H9 (cell line): Measurements from ENCODE around the gene DCST2. TPM values are rescaled to one million over a fixed set of nuclear protein-coding genes. Genes with fewer than 3 reads are reported as not detected.

Source experiments
- DNase-seq: peaks from one replicate; pipeline ENCODE4 v3.0.0-alpha.2; 2017
- H2AFZ ChIP-seq: one replicate; pipeline ENCODE4 v1.6.1; 2013; ENCODE audit warnings: mild to moderate bottlenecking, low read length, control low read depth, moderate library complexity
- H2AK5ac ChIP-seq: 2 replicates; pipeline ENCODE4 v1.6.1; 2013; ENCODE audit warnings: low read length, control low read depth, mixed read lengths; ENCODE audit not compliant: insufficient read length
- H2BK120ac ChIP-seq: one replicate; pipeline ENCODE4 v1.6.1; 2013; ENCODE audit warnings: low read depth, mild to moderate bottlenecking, low read length, control low read depth, inconsistent platforms; ENCODE audit not compliant: poor library complexity, severe bottlenecking
- H2BK12ac ChIP-seq: 2 replicates; pipeline ENCODE4 v1.6.1; 2013; ENCODE audit warnings: low read length, control low read depth, mixed read lengths, low read depth; ENCODE audit not compliant: insufficient read length
- H2BK15ac ChIP-seq: 2 replicates; pipeline ENCODE4 v1.6.1; 2013; ENCODE audit warnings: low read depth, low read length, control low read depth
- H2BK20ac ChIP-seq: one replicate; pipeline ENCODE4 v1.6.1; 2013; ENCODE audit warnings: low read depth, mild to moderate bottlenecking, low read length, control low read depth, inconsistent platforms; ENCODE audit not compliant: poor library complexity, severe bottlenecking
- H2BK5ac ChIP-seq: 2 replicates; pipeline ENCODE4 v1.6.1; 2013; ENCODE audit warnings: low read length, control low read depth, mixed read lengths; ENCODE audit not compliant: insufficient read length
- H3K14ac ChIP-seq: 2 replicates; pipeline ENCODE4 v1.6.1; 2013; ENCODE audit warnings: low read length, control low read depth; ENCODE audit not compliant: insufficient read depth
- H3K18ac ChIP-seq: 2 replicates; pipeline ENCODE4 v1.6.1; 2013; ENCODE audit warnings: low read depth, mild to moderate bottlenecking, mixed read lengths, low read length, control low read depth; ENCODE audit not compliant: insufficient read length
- H3K23ac ChIP-seq: 2 replicates; pipeline ENCODE4 v1.6.1; 2013; ENCODE audit warnings: low read length, control low read depth, mixed read lengths, low read depth; ENCODE audit not compliant: insufficient read length
- H3K23me2 ChIP-seq: 2 replicates; pipeline ENCODE4 v1.6.1; 2013; ENCODE audit warnings: low read depth, mild to moderate bottlenecking, mixed read lengths, low read length, control low read depth; ENCODE audit not compliant: insufficient read length, poor library complexity, severe bottlenecking
- H3K27ac ChIP-seq: 2 replicates; pipeline ENCODE4 v1.5.1; 2013; ENCODE audit warnings: low read length, control low read depth, mixed read lengths, low read depth; ENCODE audit not compliant: insufficient read length
- H3K27me3 ChIP-seq: 2 replicates; pipeline ENCODE4 v1.6.1; 2013; ENCODE audit warnings: low read length, control low read depth, inconsistent platforms; ENCODE audit not compliant: insufficient read depth
- H3K4ac ChIP-seq: 2 replicates; pipeline ENCODE4 v1.6.1; 2013; ENCODE audit warnings: low read depth, mild to moderate bottlenecking, control low read depth, inconsistent platforms, low read length, moderate library complexity
- H3K4me1 ChIP-seq: 2 replicates; pipeline ENCODE4 v1.6.1; 2013; ENCODE audit warnings: low read length, control low read depth, inconsistent platforms; ENCODE audit not compliant: insufficient read depth
- H3K4me2 ChIP-seq: 2 replicates; pipeline ENCODE4 v1.6.1; 2013; ENCODE audit warnings: low read length, control low read depth, mixed read lengths; ENCODE audit not compliant: insufficient read length, insufficient read depth
- H3K56ac ChIP-seq: 2 replicates; pipeline ENCODE4 v1.6.1; 2013; ENCODE audit warnings: low read depth, mild to moderate bottlenecking, mixed read lengths, low read length, control low read depth; ENCODE audit not compliant: insufficient read length
- H3K79me1 ChIP-seq: 2 replicates; pipeline ENCODE4 v1.6.1; 2013; ENCODE audit warnings: low read depth, mild to moderate bottlenecking, moderate library complexity, low read length, control low read depth, inconsistent platforms; ENCODE audit not compliant: insufficient read depth, poor library complexity, severe bottlenecking
- H3K79me2 ChIP-seq: 2 replicates; pipeline ENCODE4 v1.6.1; 2013; ENCODE audit warnings: low read length, control low read depth, inconsistent platforms; ENCODE audit not compliant: insufficient read depth
- H3K9ac ChIP-seq: 2 replicates; pipeline ENCODE4 v1.6.1; 2013; ENCODE audit warnings: low read length, control low read depth, mixed read lengths; ENCODE audit not compliant: insufficient read length; ENCODE audit errors: extremely low read depth
- H3K9me3 ChIP-seq: one replicate; pipeline ENCODE4 v1.6.1; 2013; ENCODE audit warnings: low read depth, low read length, inconsistent platforms; ENCODE audit not compliant: control insufficient read depth
- H3T11ph ChIP-seq: one replicate; pipeline ENCODE4 v1.6.1; 2013; ENCODE audit warnings: mild to moderate bottlenecking, low read length, control low read depth, inconsistent platforms
- H4K20me1 ChIP-seq: one replicate; pipeline ENCODE4 v1.6.1; 2013; ENCODE audit not compliant: control insufficient read depth, insufficient read length, insufficient read depth
- H4K5ac ChIP-seq: 2 replicates; pipeline ENCODE4 v1.6.1; 2013; ENCODE audit warnings: low read depth, mild to moderate bottlenecking, mixed read lengths, low read length, control low read depth; ENCODE audit not compliant: insufficient read length
- H4K8ac ChIP-seq: replicated peaks from 2 replicates; pipeline ENCODE4 v1.6.1; 2013; ENCODE audit warnings: low read length, control low read depth, mixed read lengths, low read depth; ENCODE audit not compliant: insufficient read length
- H4K91ac ChIP-seq: 2 replicates; pipeline ENCODE4 v1.6.1; 2013; ENCODE audit warnings: low read depth, mild to moderate bottlenecking, moderate library complexity, mixed read lengths, low read length, control low read depth; ENCODE audit not compliant: insufficient read length
- H3K27ac Mint-ChIP-seq, 3 experiments: 2 replicates in 2 of 3; 3 replicates in 1 of 3; pipeline ENCODE4 v1.8.0; 2020 to 2021; ENCODE audit warnings: mixed read lengths in 3 of 3, mild to moderate bottlenecking in 1 of 3, moderate library complexity in 1 of 3
- H3K27me3 Mint-ChIP-seq: 2 replicates; pipeline ENCODE4 v1.8.0; 2021; ENCODE audit warnings: low read depth, mild to moderate bottlenecking, moderate library complexity, mixed read lengths
- H3K36me3 Mint-ChIP-seq, 3 experiments: 2 replicates in 2 of 3; 3 replicates in 1 of 3; pipeline ENCODE4 v1.8.0; 2020 to 2021; ENCODE audit warnings: low read depth in 3 of 3, mixed read lengths in 3 of 3; ENCODE audit not compliant: insufficient read depth in 1 of 3
- H3K4me1 Mint-ChIP-seq, 2 experiments: 2 replicates each; pipeline ENCODE4 v1.8.0; 2020; ENCODE audit warnings: mixed read lengths in 2 of 2
- H3K4me3 Mint-ChIP-seq, 2 experiments: 2 replicates in 1 of 2; 3 replicates in 1 of 2; pipeline ENCODE4 v1.8.0; 2020 to 2021; ENCODE audit warnings: mild to moderate bottlenecking in 2 of 2, mixed read lengths in 2 of 2, moderate library complexity in 1 of 2
- H3K9me3 Mint-ChIP-seq, 2 experiments: 2 replicates in 1 of 2; 3 replicates in 1 of 2; pipeline ENCODE4 v1.8.0; 2020; ENCODE audit warnings: mild to moderate bottlenecking in 2 of 2, mixed read lengths in 2 of 2, moderate library complexity in 1 of 2
- WGBS: extraction: QIAGEN DNeasy Blood & Tissue Kit; methylation state at CpG from one replicate; pipeline ENCODE4 v1.1.7; 2013; ENCODE audit warnings: missing lambda C conversion rate, low lambda C conversion rate, mixed read lengths; ENCODE audit not compliant: insufficient read length; ENCODE audit errors: extremely low coverage; 5-methylcytosine and 5-hydroxymethylcytosine counted together
- total RNA-seq: library from RNA; stranded (reverse); gene quantifications from 2 replicates; pipeline ENCODE4 v1.2.1, GENCODE V29; 2021
- TF ChIP-seq, protein P1 (sequence below): fragments of 200-600 bp; sonication (generic); conservative IDR thresholded peaks from 3 replicates; pipeline ENCODE4 v1.8.0; 2021; ENCODE audit warnings: antibody characterized with exemption, mild to moderate bottlenecking

DCST2 gene
- total RNA-seq, 1 experiment from 2014 or later: 0.35 TPM

DNA sequence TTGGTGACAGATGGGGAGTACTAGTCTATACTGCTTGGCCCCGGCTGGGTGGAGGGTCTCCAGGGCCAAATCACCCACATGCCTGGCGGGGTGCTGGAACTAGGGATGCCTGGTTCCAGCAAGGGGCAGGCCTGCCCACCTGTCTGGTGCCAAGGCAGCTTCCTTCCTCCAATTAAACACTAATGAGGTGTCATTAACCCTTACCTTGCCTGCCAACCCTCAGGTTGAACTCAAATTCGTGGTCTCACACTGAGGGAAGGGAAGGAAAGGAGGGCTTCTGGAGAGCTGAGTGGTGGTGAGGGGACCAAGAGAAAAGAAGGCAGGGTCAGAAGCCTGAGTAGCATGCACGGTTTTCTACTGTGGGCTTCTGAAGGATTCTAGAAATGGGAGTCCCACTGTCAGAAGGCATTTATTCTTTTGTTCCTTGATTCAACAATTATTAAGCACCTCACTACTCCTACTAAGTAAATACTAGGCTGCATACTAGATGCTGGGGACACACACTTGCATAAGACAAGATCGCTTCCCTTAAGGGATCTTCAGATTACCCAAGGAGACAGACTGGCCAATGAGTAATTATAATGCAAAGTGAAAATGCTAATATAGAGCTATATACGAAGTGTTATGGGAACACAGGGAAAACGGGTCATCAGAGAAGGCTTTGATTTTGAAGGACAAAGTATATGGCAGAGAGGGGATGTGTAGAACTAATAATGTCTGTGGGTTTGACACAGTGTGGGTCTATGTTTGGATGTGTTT, 39.1 kb upstream of the DCST2 start:
- peak overlapping the region in 1 of 2 experiments; percentile 24; a peak in 1 of 5 replicates for H3K4me3 Mint-ChIP-seq

More for the DNA sequence above, 39.1 kb upstream of the DCST2 start:
- Histone ChIP-seq H3K9me3 (no peaks in the 10 kb centered on the region), H3K27me3 (peaks cover 2% of the 10 kb centered on the region; the same call in 1 of the 2 replicates), H3K18ac (no peak overlapping the region), H2AK5ac (no peak overlapping the region), H3K23me2 (peaks cover 9% of the 10 kb centered on the region), H3T11ph (no peak overlapping the region), H3K56ac (no peak overlapping the region), H3K4me2 (no peak overlapping the region), H3K9ac (no peak overlapping the region), H2BK15ac (no peak overlapping the region), H3K4ac (no peak overlapping the region), H3K4me1 (peaks cover 3% of the 10 kb centered on the region; the same call in 1 of the 2 replicates), H3K27ac (no peak overlapping the region), H3K79me2 (no peaks in the 10 kb centered on the region), H2AFZ (no peak overlapping the region), H2BK12ac (no peak overlapping the region), H4K91ac (no peak overlapping the region), H4K5ac (no peak overlapping the region), H3K23ac (no peak overlapping the region), H2BK20ac (no peak overlapping the region), H2BK5ac (no peak overlapping the region), H3K14ac (no peak overlapping the region), H3K79me1 (no peaks in the 10 kb centered on the region), H4K8ac (no peak overlapping the region), H2BK120ac (no peak overlapping the region), H4K20me1 (no peaks in the 10 kb centered on the region)
- H3K36me3 Mint-ChIP-seq: peaks cover 5 to 14% (median 13%) of the 10 kb centered on the region in 3 experiments
- DNase-seq: no peak
- H3K4me1 Mint-ChIP-seq: peaks cover 33 to 53% of the 10 kb centered on the region in 2 experiments
- H3K27me3 Mint-ChIP-seq: peaks cover 53% of the 10 kb centered on the region
- no peak overlapping the region; a peak in 1 of 7 replicates for H3K27ac Mint-ChIP-seq
- no CpG with 5 or more reads among the region's 7 CpGs for WGBS
- H3K9me3 Mint-ChIP-seq: no peaks in the 10 kb centered on the region
- TF ChIP-seq, protein P1, sequence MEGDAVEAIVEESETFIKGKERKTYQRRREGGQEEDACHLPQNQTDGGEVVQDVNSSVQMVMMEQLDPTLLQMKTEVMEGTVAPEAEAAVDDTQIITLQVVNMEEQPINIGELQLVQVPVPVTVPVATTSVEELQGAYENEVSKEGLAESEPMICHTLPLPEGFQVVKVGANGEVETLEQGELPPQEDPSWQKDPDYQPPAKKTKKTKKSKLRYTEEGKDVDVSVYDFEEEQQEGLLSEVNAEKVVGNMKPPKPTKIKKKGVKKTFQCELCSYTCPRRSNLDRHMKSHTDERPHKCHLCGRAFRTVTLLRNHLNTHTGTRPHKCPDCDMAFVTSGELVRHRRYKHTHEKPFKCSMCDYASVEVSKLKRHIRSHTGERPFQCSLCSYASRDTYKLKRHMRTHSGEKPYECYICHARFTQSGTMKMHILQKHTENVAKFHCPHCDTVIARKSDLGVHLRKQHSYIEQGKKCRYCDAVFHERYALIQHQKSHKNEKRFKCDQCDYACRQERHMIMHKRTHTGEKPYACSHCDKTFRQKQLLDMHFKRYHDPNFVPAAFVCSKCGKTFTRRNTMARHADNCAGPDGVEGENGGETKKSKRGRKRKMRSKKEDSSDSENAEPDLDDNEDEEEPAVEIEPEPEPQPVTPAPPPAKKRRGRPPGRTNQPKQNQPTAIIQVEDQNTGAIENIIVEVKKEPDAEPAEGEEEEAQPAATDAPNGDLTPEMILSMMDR: no peak
